NCI-H524 (cell line): ENCODE results near the gene RYR2.

ENCODE experiments used
- DNase-seq, 2 experiments: peaks; one replicate each; lab custom pipeline; 2025; lab: John Stamatoyannopoulos, UW

Gene RYR2

GRCh38 chr1:237655778-237656177 is 613.8 kb downstream of the RYR2 start:
- no peak for DNase-seq

DNA sequence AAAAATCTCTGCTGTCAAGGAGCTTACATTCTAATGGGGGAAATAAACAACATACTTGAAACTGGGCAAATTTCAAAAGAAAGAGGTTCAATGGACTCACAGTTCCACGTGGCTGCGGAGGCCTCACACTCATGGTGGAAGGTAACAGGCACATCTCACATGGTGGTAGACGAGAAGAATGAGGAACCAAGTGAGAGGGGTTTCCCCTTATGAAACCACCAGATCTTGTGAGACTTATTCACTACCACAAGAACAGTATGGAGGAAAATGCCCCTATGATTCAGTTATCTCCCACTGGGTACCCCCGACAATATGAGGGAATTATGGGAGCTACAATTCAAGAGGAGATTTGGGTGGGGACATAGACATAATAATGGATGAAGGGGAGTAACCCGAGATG is 622.4 kb downstream of the RYR2 start:
- no peak for DNase-seq

GRCh38 chr1:237670302-237670701 is 628.3 kb downstream of the RYR2 start:
- DNase-seq: no peak

DNA sequence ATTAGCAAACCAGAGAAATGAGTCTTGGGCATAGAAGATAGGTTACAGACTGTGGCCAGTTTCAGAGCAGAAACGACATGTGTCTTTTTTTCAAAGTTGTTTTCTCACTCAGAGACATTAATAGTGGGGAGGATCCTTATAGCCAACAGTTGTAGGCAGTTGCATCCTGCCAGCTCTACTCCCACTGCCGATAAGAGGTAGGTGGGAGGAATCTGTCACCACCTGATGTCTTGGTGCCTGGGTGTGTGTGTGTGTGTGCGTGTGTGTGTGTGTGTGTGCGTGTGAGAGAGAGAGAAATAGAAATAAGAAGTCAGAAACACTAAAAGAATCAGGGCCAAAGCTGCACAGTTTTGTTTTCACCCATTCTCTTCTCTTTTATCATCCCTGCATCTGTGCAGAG is 629.3 kb downstream of the RYR2 start:
- DNase-seq: no peak

DNA sequence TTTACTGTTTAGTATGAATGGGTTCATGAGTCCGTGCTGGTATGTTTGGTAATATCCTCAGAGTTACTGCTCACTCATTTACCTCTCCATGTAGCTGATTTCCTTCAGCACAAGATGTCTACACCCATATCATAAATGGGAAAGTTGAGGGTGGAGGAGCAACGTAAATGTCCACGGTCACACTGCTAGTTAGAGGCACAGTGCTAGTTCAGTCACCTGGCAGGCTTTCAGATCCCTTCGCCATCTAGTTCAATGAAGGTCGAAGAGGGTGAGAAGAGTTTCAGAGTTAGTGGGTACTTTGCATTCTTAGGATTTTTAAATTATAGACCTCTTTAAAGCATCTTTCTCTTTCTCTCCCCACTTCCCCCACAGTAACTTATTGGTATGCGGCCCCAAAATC is 630.0 kb downstream of the RYR2 start:
- no peak for DNase-seq

- peak; percentile 3 to 44 for DNase-seq
Observed at GRCh38 chr1:237672748-237673147, 630.8 kb downstream of the RYR2 start.

GRCh38 chr1:237673631-237674030 is 631.6 kb downstream of the RYR2 start:
- DNase-seq: no peak

GRCh38 chr1:237677979-237678378 is 636.0 kb downstream of the RYR2 start:
- peak in 1 of 2 experiments; percentile 9 for DNase-seq

- DNase-seq: no peak
Observed at GRCh38 chr1:237679687-237680086, 637.7 kb downstream of the RYR2 start.

- DNase-seq: no peak
Observed at GRCh38 chr1:237681210-237681609, 639.2 kb downstream of the RYR2 start.

DNA sequence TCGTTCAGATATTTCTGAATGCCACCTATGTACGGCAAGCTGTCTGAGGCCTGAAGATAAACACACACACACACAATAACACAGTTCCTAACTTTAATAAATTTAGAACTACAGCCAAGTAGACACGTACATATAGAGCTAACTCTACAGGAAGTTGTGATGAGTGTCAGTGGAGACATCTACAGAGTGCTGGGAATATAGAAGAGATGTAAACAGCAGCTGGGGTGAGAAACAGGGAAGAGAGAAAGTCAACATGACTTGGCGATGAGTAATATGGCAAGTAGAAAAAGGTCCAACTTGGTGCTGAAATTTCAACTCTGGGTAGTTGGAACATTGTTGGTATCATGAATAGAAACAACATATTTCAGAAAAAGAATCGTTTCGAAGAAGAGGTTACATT is 642.3 kb downstream of the RYR2 start:
- DNase-seq: no peak

GRCh38 chr1:237685551-237685950 is 643.6 kb downstream of the RYR2 start:
- DNase-seq: no peak

DNA sequence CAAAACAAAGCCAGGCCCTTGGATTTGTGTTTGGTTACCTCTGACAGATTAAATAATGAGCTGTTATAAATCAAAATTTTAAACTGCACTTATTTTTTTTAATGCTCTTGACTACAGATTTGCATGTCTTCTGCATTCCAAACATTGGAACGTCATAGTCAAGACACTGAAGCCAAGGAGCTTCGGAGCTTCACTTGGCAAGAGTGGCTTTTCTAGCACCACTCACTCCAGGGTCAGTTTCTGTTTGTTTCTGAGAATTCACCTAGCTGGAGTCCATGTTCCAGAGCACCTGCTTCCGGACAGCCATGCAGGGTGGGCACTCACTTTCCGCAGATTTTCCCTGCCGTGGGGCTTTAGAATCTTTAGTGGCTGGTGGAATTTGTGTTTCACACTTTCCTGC is 645.8 kb downstream of the RYR2 start:
- DNase-seq: no peak

DNA sequence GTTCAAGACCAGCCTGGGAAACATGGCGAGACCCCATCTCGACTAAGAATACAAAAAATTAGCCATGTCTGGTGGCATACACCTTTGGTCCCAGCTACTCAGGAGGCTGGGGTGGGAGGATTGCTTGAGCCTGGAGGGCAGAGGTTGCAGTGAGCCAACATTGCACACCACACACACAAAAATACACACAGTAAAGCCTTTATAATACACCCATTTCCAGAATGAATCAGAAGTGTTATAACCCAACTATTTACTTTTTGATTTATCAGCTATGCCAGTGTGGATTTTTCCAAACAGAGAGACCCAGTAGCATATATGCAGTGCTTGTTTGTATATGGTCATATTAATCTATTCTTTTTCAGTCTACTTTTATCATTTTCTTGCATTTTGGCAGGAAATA is 648.7 kb downstream of the RYR2 start:
- DNase-seq: no peak

DNA sequence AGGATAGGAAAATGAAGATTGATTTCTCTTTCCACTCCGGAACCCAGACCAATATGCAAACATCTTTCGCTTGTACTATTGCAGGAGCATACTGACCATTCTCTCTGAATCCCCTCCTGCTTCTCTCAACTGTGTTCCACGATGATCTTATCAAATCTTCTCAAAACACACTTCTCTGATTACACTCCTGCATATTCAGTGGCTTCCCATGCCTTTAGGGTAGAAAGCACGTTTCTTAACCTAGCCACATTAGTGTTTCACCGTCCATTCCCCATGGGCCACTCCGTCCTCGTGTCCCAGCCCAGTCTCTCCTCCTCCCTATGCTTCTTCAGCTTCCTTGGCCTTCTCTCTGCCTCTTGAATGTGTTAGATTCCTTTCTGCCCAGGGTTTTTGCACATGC is 650.3 kb downstream of the RYR2 start:
- DNase-seq: no peak

DNA sequence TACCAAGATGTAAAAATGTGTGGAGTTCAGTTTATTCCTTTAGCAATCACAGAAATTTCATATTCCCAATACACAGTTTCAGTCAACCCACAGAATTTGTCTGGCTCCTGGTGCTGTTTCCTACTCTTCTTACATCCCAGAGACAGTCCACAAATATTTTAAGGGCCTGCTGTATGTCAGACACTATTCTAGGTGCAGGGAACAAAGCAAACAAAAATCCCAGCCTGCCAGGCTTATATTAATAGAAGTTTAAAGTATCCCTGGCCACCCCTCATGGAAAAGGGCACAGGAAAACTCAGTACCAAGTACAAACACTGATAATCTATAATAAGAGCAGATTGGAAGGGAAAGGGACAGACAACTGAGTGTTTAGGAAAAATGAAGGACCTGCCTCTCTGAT is 653.9 kb downstream of the RYR2 start:
- DNase-seq: no peak

GRCh38 chr1:237700181-237700580 is 658.2 kb downstream of the RYR2 start:
- DNase-seq: no peak

DNA sequence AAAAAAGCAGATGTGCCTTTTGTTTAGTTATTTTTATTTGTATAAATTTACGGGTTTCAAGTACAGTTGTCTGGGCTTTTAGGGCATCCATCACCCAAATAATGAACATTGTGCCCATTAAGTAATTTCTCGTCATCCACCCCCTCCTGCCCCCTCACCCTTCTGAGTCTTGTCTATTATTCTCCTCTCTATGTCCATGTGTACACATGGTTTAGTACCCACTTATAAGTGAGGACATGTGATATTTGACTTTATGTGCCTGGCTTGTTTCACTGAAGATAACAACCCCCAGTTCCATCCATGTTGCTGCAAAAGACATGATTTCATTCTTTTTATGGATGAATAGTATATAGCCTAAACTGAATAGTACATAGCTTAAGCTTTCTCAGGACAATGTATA is 659.5 kb downstream of the RYR2 start:
- no peak for DNase-seq

GRCh38 chr1:237702161-237702560 is 660.2 kb downstream of the RYR2 start:
- no peak for DNase-seq

DNA sequence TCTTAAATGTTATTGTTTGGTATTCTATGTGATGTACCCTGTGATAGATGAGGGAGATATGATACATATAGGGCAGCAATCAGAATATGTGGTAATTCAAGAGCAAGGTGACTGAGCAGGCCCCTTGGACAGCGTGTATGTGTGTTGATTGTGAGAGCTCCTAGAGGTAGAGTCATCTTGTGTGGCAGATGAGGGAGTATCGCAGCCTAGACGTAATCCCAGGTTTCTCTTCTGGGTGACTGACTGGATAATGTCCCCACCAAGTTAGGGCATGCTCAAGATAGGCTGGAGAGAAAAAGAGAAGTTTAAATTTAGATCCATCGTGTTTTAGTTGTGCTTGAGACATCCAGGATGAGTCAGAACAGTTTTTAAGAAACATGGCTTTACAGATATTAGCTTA is 663.5 kb downstream of the RYR2 start:
- DNase-seq: no peak

GRCh38 chr1:237709355-237709754 is 667.4 kb downstream of the RYR2 start:
- no peak for DNase-seq

GRCh38 chr1:237711281-237711680 is 669.3 kb downstream of the RYR2 start:
- no peak for DNase-seq

- no peak for DNase-seq
Observed at GRCh38 chr1:237712082-237712481, 670.1 kb downstream of the RYR2 start.

DNA sequence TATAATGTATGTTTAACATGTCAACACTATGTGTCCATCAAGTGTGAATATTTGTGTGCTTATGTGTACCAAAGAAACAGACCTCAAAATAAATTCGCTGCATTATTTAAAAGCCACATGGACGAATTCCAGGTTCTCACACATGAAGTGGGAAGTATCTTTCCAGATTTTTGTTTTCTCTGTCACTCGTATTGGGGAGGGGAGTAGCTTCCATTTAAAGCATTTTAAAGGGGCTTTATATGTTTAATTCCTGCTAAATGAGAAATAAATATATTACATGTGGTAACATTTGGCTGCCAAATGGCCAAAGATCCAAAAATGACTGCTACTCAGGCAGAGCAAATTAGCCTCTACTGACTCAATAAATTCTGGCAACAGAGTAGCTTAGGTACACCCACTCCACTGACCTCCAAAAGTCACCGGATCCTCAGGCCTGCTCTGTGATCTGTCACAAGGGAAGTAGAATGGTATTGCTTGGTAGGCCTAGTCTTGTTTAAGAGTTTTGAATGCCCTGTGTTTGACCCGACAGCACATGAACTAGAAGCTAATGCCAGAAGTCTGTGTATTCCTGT is 670.7 kb downstream of the RYR2 start:
- DNase-seq: no peak

GRCh38 chr1:237713916-237714315 is 671.9 kb downstream of the RYR2 start:
- no peak for DNase-seq
